MM.1S (cell line): Measurements from ENCODE around the gene GRP.

Experiments used
- CTCF ChIP-seq: fragments of 300-600 bp; sonication (generic); IDR thresholded peaks from 2 replicates; pipeline ENCODE4 v1.5.1; 2016; ENCODE audit warnings: antibody characterized with exemption, low read length, mixed read lengths
- EZH2 ChIP-seq: fragments of 300-600 bp; sonication (generic); optimal IDR thresholded peaks from 2 replicates; pipeline ENCODE3; 2017; ENCODE audit warnings: low read depth, mild to moderate bottlenecking, antibody characterized with exemption, low read length, mixed read lengths
- EZH2phosphoT487 ChIP-seq: fragments of 300-600 bp; sonication (generic); IDR thresholded peaks from 2 replicates; pipeline ENCODE4 v1.6.1; 2018; ENCODE audit warnings: antibody characterized with exemption, low read length

- no peak for TF ChIP-seq CTCF
- TF ChIP-seq EZH2phosphoT487 = no peak
- TF ChIP-seq EZH2 = no peak
Measured at GRCh38 chr18:59182673-59183072, 37.3 kb upstream of the GRP start.
